ENCODE results near the gene FKRP.

FKRP gene, protein sequence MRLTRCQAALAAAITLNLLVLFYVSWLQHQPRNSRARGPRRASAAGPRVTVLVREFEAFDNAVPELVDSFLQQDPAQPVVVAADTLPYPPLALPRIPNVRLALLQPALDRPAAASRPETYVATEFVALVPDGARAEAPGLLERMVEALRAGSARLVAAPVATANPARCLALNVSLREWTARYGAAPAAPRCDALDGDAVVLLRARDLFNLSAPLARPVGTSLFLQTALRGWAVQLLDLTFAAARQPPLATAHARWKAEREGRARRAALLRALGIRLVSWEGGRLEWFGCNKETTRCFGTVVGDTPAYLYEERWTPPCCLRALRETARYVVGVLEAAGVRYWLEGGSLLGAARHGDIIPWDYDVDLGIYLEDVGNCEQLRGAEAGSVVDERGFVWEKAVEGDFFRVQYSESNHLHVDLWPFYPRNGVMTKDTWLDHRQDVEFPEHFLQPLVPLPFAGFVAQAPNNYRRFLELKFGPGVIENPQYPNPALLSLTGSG

GRCh38 chr19:46745521-46746280, at the start of gene FKRP:
Gene FKRP, plus strand, starts transcription at chr19:46746057. Its CDS starts 9,394 bp downstream, at chr19:46755451.
- peak within 1 kb of the TSS; percentile 77 for H3K4me3 ChIP-seq (ENCODE audit: low read depth, low read length)
- TF ChIP-seq, protein P1, sequence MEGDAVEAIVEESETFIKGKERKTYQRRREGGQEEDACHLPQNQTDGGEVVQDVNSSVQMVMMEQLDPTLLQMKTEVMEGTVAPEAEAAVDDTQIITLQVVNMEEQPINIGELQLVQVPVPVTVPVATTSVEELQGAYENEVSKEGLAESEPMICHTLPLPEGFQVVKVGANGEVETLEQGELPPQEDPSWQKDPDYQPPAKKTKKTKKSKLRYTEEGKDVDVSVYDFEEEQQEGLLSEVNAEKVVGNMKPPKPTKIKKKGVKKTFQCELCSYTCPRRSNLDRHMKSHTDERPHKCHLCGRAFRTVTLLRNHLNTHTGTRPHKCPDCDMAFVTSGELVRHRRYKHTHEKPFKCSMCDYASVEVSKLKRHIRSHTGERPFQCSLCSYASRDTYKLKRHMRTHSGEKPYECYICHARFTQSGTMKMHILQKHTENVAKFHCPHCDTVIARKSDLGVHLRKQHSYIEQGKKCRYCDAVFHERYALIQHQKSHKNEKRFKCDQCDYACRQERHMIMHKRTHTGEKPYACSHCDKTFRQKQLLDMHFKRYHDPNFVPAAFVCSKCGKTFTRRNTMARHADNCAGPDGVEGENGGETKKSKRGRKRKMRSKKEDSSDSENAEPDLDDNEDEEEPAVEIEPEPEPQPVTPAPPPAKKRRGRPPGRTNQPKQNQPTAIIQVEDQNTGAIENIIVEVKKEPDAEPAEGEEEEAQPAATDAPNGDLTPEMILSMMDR (IDR thresholded peaks at IDR 0.05; ENCODE audit: borderline replicate concordance, insufficient read depth, low read depth, low read length), result no peak

GRCh38 chr19:46696866-46697203, 49.0 kb upstream of the FKRP start:
- no peak overlapping the region for H3K4me3 ChIP-seq (ENCODE audit: low read depth, low read length)
- TF ChIP-seq, protein P1 (IDR thresholded peaks at IDR 0.05; ENCODE audit: borderline replicate concordance, insufficient read depth, low read depth, low read length), result no peak

DNA sequence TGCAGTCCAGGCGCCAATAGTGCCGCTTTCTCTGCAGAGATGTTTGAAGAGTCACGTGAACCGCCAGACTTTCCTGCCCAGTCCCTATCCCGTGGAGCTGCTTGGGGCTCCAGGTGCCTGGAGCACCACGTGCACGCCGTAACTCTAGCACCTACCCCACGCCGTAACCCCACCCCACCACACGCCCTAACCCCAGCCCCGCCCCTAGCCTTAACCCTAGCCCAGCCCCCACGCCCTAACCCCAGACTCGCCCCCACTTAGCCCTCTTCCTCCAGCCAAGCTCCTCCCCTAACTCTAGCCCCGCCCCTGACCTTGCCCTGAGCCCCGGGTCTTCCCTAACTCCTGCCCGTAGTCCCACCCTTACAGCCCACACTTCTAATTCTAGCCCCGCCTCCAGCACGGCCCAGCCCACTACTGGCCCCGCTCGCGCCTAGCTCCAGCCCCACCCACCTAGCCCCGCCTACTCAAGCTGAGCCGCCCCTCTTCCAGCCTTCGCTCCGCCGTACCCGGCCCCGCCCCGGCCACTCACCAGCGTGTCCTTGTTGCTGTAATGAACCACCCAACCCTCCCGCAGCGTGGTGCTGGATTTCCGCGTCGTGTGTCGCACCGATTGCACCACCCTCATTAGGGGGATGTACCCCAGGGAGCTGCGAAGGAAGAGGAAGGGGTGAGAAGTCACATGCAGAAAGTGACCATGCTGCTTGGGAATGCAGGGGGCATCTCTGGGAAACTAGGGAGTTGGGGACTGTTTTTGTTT, 48.5 kb upstream of the FKRP start:
- no peak overlapping the region for H3K4me3 ChIP-seq (ENCODE audit: low read depth, low read length)
- TF ChIP-seq, protein P1 (IDR thresholded peaks at IDR 0.05; ENCODE audit: borderline replicate concordance, insufficient read depth, low read depth, low read length), result no peak

- no peak overlapping the region for H3K4me3 ChIP-seq (ENCODE audit: low read depth, low read length)
- TF ChIP-seq, protein P1 (IDR thresholded peaks at IDR 0.05; ENCODE audit: borderline replicate concordance, insufficient read depth, low read depth, low read length), result no peak
Observed at GRCh38 chr19:46698395-46699321, 47.2 kb upstream of the FKRP start.

DNA sequence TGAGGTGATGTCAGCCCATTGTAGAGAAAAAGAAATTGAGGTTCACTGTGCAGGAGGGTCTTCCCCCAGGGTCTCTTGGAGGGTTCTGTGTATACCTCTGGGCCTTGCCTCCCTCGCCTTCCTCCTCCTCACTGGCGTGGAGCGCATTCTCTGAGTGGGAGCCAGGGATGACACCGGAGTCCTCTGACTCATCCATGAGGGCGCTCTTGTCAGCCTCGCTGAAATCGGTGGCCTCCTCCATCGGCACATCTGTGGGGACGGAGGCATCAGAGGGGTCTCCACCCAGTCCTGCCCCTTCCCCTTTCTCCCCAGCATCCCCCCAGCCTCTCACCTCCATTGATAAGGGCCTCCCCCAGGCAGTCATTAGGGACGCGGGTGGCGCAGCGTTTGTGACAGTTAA, 45.2 kb upstream of the FKRP start:
- TF ChIP-seq, protein P1 (IDR thresholded peaks at IDR 0.05; ENCODE audit: borderline replicate concordance, insufficient read depth, low read depth, low read length), result no peak
- no peak overlapping the region for H3K4me3 ChIP-seq (ENCODE audit: low read depth, low read length)

All from GM12875 (cell line).